Hepatocyte (in vitro differentiated cells): Measurements from ENCODE around the gene PLEKHG3.

Source experiments
- CTCF ChIP-seq: fragments of 200-600 bp; sonication (generic); IDR thresholded peaks from 2 replicates; pipeline ENCODE4 v1.5.1; 2016; ENCODE audit warnings: antibody characterized with exemption, mild to moderate bottlenecking; ENCODE audit not compliant: poor library complexity
- EZH2 ChIP-seq: fragments of 200-600 bp; sonication (generic); IDR thresholded peaks from 2 replicates; pipeline ENCODE4 v1.6.1; 2016; ENCODE audit warnings: antibody characterized with exemption, mild to moderate bottlenecking, borderline replicate concordance
- EZH2phosphoT487 ChIP-seq: fragments of 200-600 bp; sonication (generic); IDR thresholded peaks from one replicate; pipeline ENCODE4 v1.6.1; 2018; ENCODE audit warnings: antibody characterized with exemption, mild to moderate bottlenecking, low read depth, moderate library complexity; ENCODE audit not compliant: unreplicated experiment, severe bottlenecking

GRCh38 chr14:64706119-64706592, 1.9 kb downstream of the PLEKHG3 start:
- TF ChIP-seq CTCF (no peak), EZH2 (no peak), EZH2phosphoT487 (no peak)
